H7 (cell line): ENCODE results near the gene POU2F2. TPM values are rescaled to one million over a fixed set of nuclear protein-coding genes. Genes with fewer than 3 reads are reported as not detected.
"Not testable (repeated sequence)": the region's sequence is repeated elsewhere in the genome, so short reads cannot be mapped to it uniquely, and the experiment has no call there.

ENCODE experiments used
- DNase-seq: peaks from one replicate; pipeline ENCODE4 v3.0.0; 2012
- H3K27me3 ChIP-seq: 2 replicates; pipeline ENCODE4 v1.6.0; 2011; ENCODE audit warnings: mild to moderate bottlenecking, low read length; ENCODE audit not compliant: control insufficient read depth, insufficient read depth
- H3K36me3 ChIP-seq: replicated peaks from 2 replicates; pipeline ENCODE4 v1.5.1; 2011; ENCODE audit warnings: low read length; ENCODE audit not compliant: control insufficient read depth, insufficient read depth
- H3K4me3 ChIP-seq: 2 replicates; pipeline ENCODE4 v1.5.1; 2011; ENCODE audit warnings: low read depth, mild to moderate bottlenecking, control low read depth, low read length, moderate library complexity; ENCODE audit not compliant: insufficient read depth
- total RNA-seq: library from RNA; depleted of rRNA; stranded (reverse); fragments of >200 nt; shearing (Covaris generic); gene quantifications from 2 replicates; pipeline ENCODE4 v1.2.3, GENCODE V29; 2014

POU2F2 gene
- total RNA-seq, 1 experiment from 2014 or later, result 0.90 TPM

DNA sequence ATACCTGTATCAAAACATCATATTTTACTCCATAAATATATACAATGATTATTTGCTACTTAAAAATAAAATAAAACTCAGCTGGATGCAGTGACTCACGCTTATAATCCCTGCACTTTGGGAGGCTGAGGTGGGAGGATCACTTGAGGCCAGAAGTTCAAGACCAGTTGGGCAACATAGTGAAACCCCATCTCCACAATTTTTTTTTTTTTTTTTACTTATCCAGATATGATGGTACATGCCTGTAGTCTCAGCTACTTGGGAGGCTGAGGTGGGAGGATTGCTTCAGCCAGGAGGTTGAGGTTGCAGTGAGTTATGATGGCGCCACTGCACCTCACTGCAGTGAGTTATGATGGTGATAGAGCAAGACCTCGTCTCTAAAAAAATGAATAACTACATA, 22.4 kb downstream of the POU2F2 start:
- H3K27me3 ChIP-seq, result no peaks in the 10 kb centered on the region
- no peak for DNase-seq
- H3K4me3 ChIP-seq, result no peak overlapping the region
- no peaks in the 10 kb centered on the region for H3K36me3 ChIP-seq

DNA sequence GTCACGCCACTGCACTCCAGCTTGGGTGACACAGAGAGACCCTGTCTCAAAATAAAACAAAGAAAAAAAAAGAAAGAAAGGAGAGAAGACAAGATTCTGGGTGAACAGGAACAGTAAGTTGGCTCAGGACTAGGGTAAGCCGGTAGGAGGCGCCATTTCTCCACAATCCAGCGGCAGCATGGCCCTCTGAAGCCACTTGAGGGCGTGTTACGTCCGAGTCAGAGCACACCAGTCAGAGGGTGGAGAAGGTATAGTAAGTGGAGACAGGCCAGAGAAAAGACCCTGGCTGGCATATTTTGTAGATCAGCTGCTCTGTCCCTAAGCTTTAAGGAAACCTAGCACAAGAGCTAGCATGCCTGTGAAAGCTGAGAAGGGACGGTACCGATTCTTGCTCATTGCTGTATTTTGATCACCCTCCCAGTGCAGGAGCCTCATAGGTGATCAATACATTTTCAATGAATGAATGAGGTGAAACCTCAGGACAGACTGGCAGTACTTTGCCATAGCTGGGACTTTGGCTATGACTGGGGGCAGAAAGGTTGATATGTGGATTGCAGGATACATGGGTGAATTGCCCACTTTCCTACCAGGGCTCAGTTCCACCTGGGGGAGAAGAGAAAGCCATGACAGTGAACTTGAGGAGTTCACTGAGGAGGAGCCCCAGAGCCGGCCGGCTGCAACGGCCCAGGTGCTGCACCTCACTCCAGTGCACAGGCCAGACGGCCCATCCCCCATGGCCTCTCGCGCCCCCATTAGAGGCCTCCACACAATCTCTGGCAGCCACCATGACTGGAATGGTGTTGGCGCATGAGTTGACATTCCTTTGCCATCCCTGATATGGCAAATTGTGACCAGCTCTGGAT, 23.5 kb downstream of the POU2F2 start:
- H3K4me3 ChIP-seq, result no peak overlapping the region
- no peaks in the 10 kb centered on the region for H3K36me3 ChIP-seq
- no peaks in the 10 kb centered on the region for H3K27me3 ChIP-seq
- DNase-seq, result peak; percentile 91

DNA sequence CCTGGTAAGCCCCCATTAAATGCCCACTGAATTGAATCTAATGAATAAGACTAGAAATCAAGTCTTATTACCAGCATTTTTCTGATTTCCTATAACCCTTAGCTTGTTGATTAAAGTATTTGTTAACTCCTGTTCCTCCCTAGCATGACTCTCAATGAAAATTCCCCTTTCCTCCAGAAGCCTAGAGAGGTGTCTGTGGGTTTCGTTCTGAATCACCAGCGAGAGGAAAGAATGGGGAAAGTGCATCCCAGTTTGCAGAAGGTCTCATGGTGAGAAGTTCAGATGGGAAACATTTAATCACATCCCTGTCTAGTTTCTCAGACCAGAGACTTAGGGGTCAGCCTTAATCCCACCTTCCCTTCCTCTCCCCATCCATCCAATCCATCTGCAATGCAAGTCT, 26.9 kb downstream of the POU2F2 start:
- no peak for DNase-seq
- H3K36me3 ChIP-seq, result no peaks in the 10 kb centered on the region
- H3K4me3 ChIP-seq, result no peak overlapping the region
- H3K27me3 ChIP-seq, result no peaks in the 10 kb centered on the region

DNA sequence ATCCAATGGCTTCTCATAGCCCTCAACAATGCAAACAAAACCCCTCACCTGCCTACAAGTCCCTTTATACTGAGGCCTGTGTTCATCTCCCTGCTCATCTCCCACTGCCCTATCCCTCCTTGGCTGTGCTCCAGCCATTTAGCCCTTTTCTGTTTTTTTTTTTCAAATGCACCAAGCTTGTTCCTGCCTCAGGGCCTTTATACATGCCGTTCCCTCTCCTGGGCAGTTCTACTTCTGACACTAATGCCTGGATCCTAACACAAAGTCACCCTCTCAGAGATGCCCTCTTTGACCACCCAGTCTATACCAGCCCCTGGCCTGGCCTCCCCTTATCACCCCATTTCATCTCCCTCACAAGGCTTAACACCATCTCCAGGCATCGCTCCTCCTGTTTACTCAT, 29.4 kb downstream of the POU2F2 start:
- Histone ChIP-seq H3K27me3 (no peaks in the 10 kb centered on the region), H3K4me3 (no peak overlapping the region), H3K36me3 (no peaks in the 10 kb centered on the region)
- no peak for DNase-seq

- not testable (repeated sequence) for DNase-seq, H3K4me3 ChIP-seq, H3K36me3 ChIP-seq, H3K27me3 ChIP-seq
Observed at GRCh38 chr19:42100241-42100640, 32.0 kb downstream of the POU2F2 start.

DNA sequence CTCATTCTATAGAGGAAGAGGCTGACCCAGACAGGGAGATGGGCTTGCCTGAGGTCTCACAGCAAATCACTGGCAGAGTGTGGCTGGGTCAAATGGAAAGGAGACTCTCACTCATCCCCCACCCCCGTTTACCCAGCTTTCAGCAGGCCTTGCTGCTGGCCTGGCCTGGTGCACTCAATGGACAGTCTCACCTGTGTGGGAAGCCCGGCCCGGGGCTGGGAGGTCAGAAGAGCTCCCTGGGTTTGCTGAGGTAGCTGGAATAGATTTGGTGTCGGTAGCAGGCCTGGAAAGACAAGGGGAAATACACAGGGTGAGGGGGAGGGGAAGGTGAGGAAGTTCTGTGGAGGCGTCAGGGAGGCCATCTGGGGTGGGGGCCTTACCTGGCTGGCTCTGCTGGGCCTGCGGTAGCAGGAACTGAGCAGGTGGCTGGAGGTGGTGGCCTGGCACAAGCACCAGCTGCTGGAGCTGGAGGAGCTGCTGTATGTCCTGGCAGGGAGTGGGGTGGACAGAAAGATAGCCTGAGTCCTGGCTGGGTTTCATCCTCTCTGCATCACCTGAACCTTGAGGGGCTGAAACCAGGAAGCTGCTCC, 32.8 kb downstream of the POU2F2 start:
- H3K27me3 ChIP-seq, result no peaks in the 10 kb centered on the region; the same call in 1 of the 2 replicates
- no peaks in the 10 kb centered on the region for H3K36me3 ChIP-seq
- DNase-seq, result peak; percentile 59
- H3K4me3 ChIP-seq, result no peak overlapping the region

DNA sequence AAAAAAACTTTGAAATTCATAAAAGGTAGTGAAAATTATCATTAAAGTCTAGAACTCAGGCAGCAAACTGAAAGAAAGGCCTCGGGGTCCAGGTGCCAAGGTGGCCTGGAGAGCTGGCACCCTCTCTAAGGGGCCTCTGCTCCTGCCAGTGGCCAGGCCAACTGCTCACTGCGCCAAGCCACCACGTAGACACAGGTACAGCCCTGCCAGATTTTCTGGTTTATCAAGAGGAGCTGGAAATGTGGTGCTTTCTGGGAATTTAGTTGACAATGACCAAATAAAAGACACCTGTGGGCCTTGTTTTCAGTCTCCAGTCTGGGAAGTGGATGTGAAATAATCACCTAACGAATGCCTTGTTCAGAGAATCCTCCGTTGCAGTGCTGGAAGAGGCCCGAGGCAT, 33.5 kb downstream of the POU2F2 start:
- Histone ChIP-seq H3K27me3 (no peaks in the 10 kb centered on the region; the same call in 1 of the 2 replicates), H3K36me3 (no peaks in the 10 kb centered on the region), H3K4me3 (no peak overlapping the region)
- DNase-seq, result no peak

GRCh38 chr19:42097461-42097860, 34.8 kb downstream of the POU2F2 start:
- no peak for DNase-seq
- Histone ChIP-seq H3K27me3 (no peaks in the 10 kb centered on the region; the same call in 1 of the 2 replicates), H3K4me3 (no peak overlapping the region), H3K36me3 (no peaks in the 10 kb centered on the region)

- Histone ChIP-seq H3K36me3 (no peaks in the 10 kb centered on the region), H3K4me3 (peak overlapping the region; percentile 47), H3K27me3 (no peaks in the 10 kb centered on the region; the same call in 1 of the 2 replicates)
- peak; percentile 65 for DNase-seq
Observed at GRCh38 chr19:42096255-42096837, 35.9 kb downstream of the POU2F2 start.

GRCh38 chr19:42095814-42096230, 36.4 kb downstream of the POU2F2 start:
- Histone ChIP-seq H3K36me3 (no peaks in the 10 kb centered on the region), H3K4me3 (peak overlapping the region; percentile 47), H3K27me3 (no peaks in the 10 kb centered on the region; the same call in 1 of the 2 replicates)
- peak; percentile 99 for DNase-seq

DNA sequence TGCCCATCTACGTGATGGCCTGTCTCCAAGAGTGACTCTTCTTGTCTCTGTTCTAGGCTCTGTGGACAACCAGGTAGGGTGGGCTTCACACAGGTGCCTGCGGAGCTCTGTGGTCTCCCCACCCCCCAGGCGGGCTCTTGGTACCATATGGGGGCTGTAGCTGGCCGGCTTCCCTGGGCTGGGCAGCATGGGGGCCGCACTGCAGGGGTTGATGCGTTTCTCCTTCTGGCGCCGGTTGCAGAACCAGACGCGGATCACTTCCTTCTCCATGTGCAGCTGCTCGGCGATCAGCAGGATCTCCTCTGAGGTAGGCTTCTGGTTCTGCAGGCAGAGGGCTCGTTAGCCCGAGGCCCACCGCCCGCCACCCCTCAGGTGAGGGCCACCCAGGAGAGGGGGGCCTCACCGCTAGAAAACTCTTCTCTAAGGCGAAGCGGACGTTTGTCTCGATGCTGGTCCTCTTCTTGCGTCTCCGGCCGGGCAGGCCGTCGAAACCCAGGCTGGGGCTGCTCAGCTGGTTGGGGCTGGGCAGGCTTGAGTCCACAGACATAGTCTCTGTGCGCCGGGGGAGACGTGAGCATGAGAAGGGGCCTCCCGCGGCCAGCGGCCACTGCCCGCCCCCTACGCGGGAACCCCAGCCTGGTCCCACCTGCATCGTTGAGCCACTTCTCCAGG, 37.0 kb downstream of the POU2F2 start:
- DNase-seq, result no peak
- Histone ChIP-seq H3K27me3 (no peaks in the 10 kb centered on the region; the same call in 1 of the 2 replicates), H3K36me3 (no peaks in the 10 kb centered on the region), H3K4me3 (peak overlapping the region; percentile 3; the same call in 1 of the 2 replicates)

DNA sequence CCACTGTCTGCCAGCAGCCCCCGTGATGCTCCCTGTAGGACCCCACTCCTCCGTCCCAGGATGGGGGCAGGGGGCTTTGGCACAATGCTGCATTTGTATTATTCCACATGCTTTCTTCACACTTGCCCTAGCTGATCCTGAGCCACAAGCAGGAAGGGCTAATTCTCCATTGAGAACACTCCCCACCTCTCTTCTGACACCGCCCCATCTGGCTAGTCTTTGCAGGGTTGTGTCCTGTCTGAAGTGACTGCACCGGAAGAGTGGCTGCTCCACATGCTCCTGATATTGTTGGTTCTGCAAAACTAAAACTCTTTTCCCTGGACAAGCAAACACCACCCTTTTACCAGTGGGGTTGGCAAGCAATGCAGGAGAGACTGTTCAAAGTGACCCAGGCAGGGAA, 38.3 kb downstream of the POU2F2 start:
- DNase-seq, result no peak
- Histone ChIP-seq H3K4me3 (no peak overlapping the region), H3K36me3 (no peaks in the 10 kb centered on the region), H3K27me3 (no peaks in the 10 kb centered on the region; the same call in 1 of the 2 replicates)

DNA sequence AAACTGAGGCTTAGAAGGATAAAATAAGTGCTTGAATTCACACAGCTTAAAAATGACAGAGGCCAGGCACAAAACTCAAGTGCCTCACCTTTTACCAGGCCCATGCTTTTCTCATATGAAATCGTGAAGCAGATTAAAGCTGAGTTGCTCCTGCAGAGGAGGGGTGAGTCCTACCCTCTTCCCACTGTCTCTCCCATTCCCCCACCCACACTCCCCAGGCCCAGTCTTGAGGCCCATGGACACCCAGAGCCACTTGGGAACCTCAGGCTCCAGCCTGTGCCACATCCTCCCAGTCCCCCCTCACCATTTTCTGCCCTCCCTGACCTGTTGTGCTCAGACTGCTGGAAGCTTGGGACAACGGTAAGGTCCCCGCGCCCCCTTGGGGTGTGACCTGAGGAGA, 38.7 kb downstream of the POU2F2 start:
- DNase-seq, result peak; percentile 30
- Histone ChIP-seq H3K36me3 (no peaks in the 10 kb centered on the region), H3K4me3 (no peak overlapping the region), H3K27me3 (no peaks in the 10 kb centered on the region; the same call in 1 of the 2 replicates)

DNA sequence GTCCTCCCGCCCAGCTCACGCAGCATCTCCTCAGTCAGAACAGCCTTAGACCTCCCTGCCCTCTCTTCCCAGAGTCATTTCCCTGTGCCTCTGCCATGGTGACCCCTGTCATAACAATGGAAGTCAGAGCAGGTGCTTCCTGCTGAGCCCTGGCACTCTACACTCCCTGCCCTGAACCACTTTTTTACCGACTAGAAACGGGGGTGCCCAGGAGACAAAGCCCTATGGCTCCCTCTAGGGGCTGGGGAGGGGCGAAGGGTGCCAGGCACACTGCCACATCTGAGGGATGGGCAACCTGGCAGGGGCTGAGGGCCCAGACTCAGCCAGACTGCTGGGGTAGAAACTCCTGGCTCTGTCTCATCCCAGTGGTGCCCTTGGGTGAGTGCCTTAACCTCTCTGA, 39.9 kb downstream of the POU2F2 start:
- Histone ChIP-seq H3K36me3 (no peaks in the 10 kb centered on the region), H3K27me3 (no peaks in the 10 kb centered on the region; the same call in 1 of the 2 replicates), H3K4me3 (no peak overlapping the region)
- peak; percentile 88 for DNase-seq
